Measurements from ENCODE around the gene STARD6.
"Not testable (repeated sequence)": the region's sequence is repeated elsewhere in the genome, so short reads cannot be mapped to it uniquely, and the experiment has no call there.

The STARD6 gene

GRCh38 chr18:54338230-54338629 lies 19.4 kb downstream of the STARD6 start:
- DNase-seq (ENCODE audit: low read depth in 2 of 2): no peak

GRCh38 chr18:54335638-54336173 lies 22.0 kb downstream of the STARD6 start:
- no peak for DNase-seq (ENCODE audit: low read depth in 2 of 2)

- no peak for DNase-seq (ENCODE audit: low read depth in 2 of 2)
These were observed 26.7 kb downstream of the STARD6 start for GRCh38 chr18:54330768-54331548.

GRCh38 chr18:54329787-54330186 lies 27.9 kb downstream of the STARD6 start:
- DNase-seq (ENCODE audit: low read depth in 2 of 2): no peak

- no peak for DNase-seq (ENCODE audit: low read depth in 2 of 2)
These were observed 29.8 kb downstream of the STARD6 start for GRCh38 chr18:54327818-54328217.

- no peak for DNase-seq (ENCODE audit: low read depth in 2 of 2)
These were observed 33.7 kb downstream of the STARD6 start for GRCh38 chr18:54323970-54324369.

- DNase-seq (ENCODE audit: low read depth in 2 of 2): no peak
These were observed 34.1 kb downstream of the STARD6 start for GRCh38 chr18:54323561-54323960.

- no peak for DNase-seq (ENCODE audit: low read depth in 2 of 2)
These were observed 41.4 kb downstream of the STARD6 start for GRCh38 chr18:54316071-54316820.

GRCh38 chr18:54309564-54309963 lies 48.1 kb downstream of the STARD6 start:
- DNase-seq (ENCODE audit: low read depth in 2 of 2): not testable (repeated sequence)

- no peak for DNase-seq (ENCODE audit: low read depth in 2 of 2)
These were observed 54.2 kb downstream of the STARD6 start for GRCh38 chr18:54303408-54303807.

GRCh38 chr18:54298991-54299390 lies 58.7 kb downstream of the STARD6 start:
- DNase-seq (ENCODE audit: low read depth in 2 of 2): not testable (repeated sequence)

GRCh38 chr18:54296062-54296461 lies 61.6 kb downstream of the STARD6 start:
- no peak for DNase-seq (ENCODE audit: low read depth in 2 of 2)

GRCh38 chr18:54294274-54294673 lies 63.4 kb downstream of the STARD6 start:
- DNase-seq (ENCODE audit: low read depth in 2 of 2): no peak

- no peak for DNase-seq (ENCODE audit: low read depth in 2 of 2)
These were observed 72.5 kb downstream of the STARD6 start for GRCh38 chr18:54284981-54285785.

GRCh38 chr18:54284535-54284934 lies 73.1 kb downstream of the STARD6 start:
- DNase-seq (ENCODE audit: low read depth in 2 of 2): no peak

GRCh38 chr18:54280220-54280569 lies 77.5 kb downstream of the STARD6 start:
- no peak for DNase-seq (ENCODE audit: low read depth in 2 of 2)

GRCh38 chr18:54279477-54280219 lies 78.0 kb downstream of the STARD6 start:
- no peak for DNase-seq (ENCODE audit: low read depth in 2 of 2)

- DNase-seq (ENCODE audit: low read depth in 2 of 2): no peak
These were observed 79.0 kb downstream of the STARD6 start for GRCh38 chr18:54278615-54279014.

- no peak for DNase-seq (ENCODE audit: low read depth in 2 of 2)
These were observed 79.8 kb downstream of the STARD6 start for GRCh38 chr18:54277899-54278298.

All from stimulated activated CD4-positive, alpha-beta T cell treated with anti-CD3 and anti-CD28 coated beads, Interleukin-1b, Interleukin-23, amount 100 ng/mL, for 1 hour (primary cell).